Neural progenitor cell (in vitro differentiated cells): ENCODE measurements around the gene PEX11B. TPM values are rescaled to one million over a fixed set of nuclear protein-coding genes. Genes with fewer than 3 reads are reported as not detected.

Experiments
- DNase-seq: peaks from one replicate; pipeline ENCODE4 v3.0.0-alpha.2; 2016; ENCODE audit warnings: low spot score
- H2AFZ ChIP-seq: fragments of 200-600 bp; sonication (generic); replicated peaks from 2 replicates; pipeline ENCODE4 v1.6.1; 2016; ENCODE audit warnings: antibody characterized with exemption
- H3F3A ChIP-seq: fragments of 200-600 bp; sonication (generic); 2 replicates; pipeline ENCODE4 v1.6.1; 2016; ENCODE audit warnings: antibody characterized with exemption, low read depth
- H3K27ac ChIP-seq: fragments of 200-600 bp; sonication (generic); 2 replicates; pipeline ENCODE4 v1.5.1; 2016; ENCODE audit warnings: mild to moderate bottlenecking
- H3K27me3 ChIP-seq: fragments of 200-600 bp; sonication (generic); 2 replicates; pipeline ENCODE4 v1.6.1; 2016; ENCODE audit warnings: mild to moderate bottlenecking, moderate library complexity
- H3K36me3 ChIP-seq: fragments of 200-600 bp; sonication (generic); 2 replicates; pipeline ENCODE4 v1.5.1; 2016
- H3K4me1 ChIP-seq: fragments of 200-600 bp; sonication (generic); 2 replicates; pipeline ENCODE4 v1.6.1; 2016; ENCODE audit warnings: mixed run types
- H3K4me2 ChIP-seq: fragments of 200-600 bp; sonication (generic); 2 replicates; pipeline ENCODE4 v1.6.1; 2016
- H3K4me3 ChIP-seq: fragments of 200-600 bp; sonication (generic); 2 replicates; pipeline ENCODE4 v1.5.1; 2016
- H3K79me2 ChIP-seq: fragments of 200-600 bp; sonication (generic); 2 replicates; pipeline ENCODE4 v1.6.1; 2016; ENCODE audit warnings: low read depth
- H3K9ac ChIP-seq: fragments of 200-600 bp; sonication (generic); 2 replicates; pipeline ENCODE4 v1.6.1; 2016
- H3K9me3 ChIP-seq: fragments of 200-600 bp; sonication (generic); 2 replicates; pipeline ENCODE4 v1.5.1; 2016; ENCODE audit warnings: low read depth
- H4K20me1 ChIP-seq: fragments of 200-600 bp; sonication (generic); 2 replicates; pipeline ENCODE4 v1.6.1; 2016; ENCODE audit warnings: low read depth
- H3K27ac Mint-ChIP-seq: 3 replicates; pipeline ENCODE4 v1.8.0; 2021; ENCODE audit warnings: mixed read lengths
- H3K27me3 Mint-ChIP-seq: 2 replicates; pipeline ENCODE4 v1.8.0; 2022; ENCODE audit warnings: low read depth, mild to moderate bottlenecking, inconsistent platforms, moderate library complexity, mixed read lengths; ENCODE audit not compliant: insufficient read depth
- H3K36me3 Mint-ChIP-seq: 3 replicates; pipeline ENCODE4 v1.8.0; 2021; ENCODE audit warnings: mixed read lengths
- H3K4me1 Mint-ChIP-seq: 3 replicates; pipeline ENCODE4 v1.8.0; 2021; ENCODE audit warnings: mixed read lengths
- H3K4me3 Mint-ChIP-seq: 3 replicates; pipeline ENCODE4 v1.8.0; 2021; ENCODE audit warnings: mild to moderate bottlenecking, moderate library complexity, mixed read lengths
- H3K9me3 Mint-ChIP-seq: 3 replicates; pipeline ENCODE4 v1.8.0; 2020; ENCODE audit warnings: mixed read lengths
- EZH2 ChIP-seq: fragments of 200-600 bp; sonication (generic); IDR thresholded peaks from 2 replicates; pipeline ENCODE4 v1.6.1; 2017; ENCODE audit warnings: antibody characterized with exemption, mild to moderate bottlenecking, moderate library complexity
- EZH2phosphoT487 ChIP-seq: fragments of 200-600 bp; sonication (generic); IDR thresholded peaks from 2 replicates; pipeline ENCODE4 v1.6.1; 2017; ENCODE audit warnings: antibody characterized with exemption
- total RNA-seq: library from RNA; depleted of rRNA; stranded (reverse); fragments of >200 nt; gene quantifications from 2 replicates; pipeline ENCODE4 v1.2.3, GENCODE V29; 2015; ENCODE audit warnings: low replicate concordance
- TF ChIP-seq, protein P1 (sequence below): fragments of 200-600 bp; sonication (generic); IDR thresholded peaks from 2 replicates; pipeline ENCODE4 v1.5.1; 2017; ENCODE audit warnings: antibody characterized with exemption, mild to moderate bottlenecking

Gene PEX11B
- total RNA-seq, 1 donor from 2014 or later = 15.0 TPM

DNA sequence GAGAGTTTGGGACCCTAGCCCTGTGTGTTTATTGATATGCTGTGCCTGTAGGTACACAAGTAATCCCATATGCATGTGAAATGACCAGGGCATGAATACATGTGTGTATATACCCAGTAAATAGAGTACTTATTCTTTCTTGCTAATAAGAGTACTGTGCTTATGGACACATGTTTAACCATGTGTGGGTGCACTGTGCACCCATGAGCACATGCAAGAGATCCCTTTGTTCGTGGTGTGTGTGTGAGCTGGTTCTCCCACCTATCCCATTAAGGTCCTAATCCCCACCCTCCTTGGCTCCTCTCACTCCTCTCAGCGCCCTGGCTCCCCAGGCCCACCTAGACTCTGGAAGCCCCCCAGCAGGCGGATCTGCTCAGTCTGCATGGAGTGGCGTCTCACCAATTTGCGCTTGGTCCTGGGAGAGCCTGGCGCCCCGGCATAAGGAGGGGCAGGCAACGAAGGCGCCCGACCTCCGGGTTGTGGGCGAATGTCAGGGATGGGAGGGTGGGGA is 41.5 kb upstream of the PEX11B start:
- no peak overlapping the region for H3K9ac ChIP-seq
- no peak overlapping the region for H3K27ac Mint-ChIP-seq

GRCh38 chr1:145959333-145959732 is 40.8 kb upstream of the PEX11B start:
- no peak overlapping the region for H3K27ac Mint-ChIP-seq
- DNase-seq = no peak
- H3K4me3 Mint-ChIP-seq = peak overlapping the region; percentile 96
- H3K4me3 ChIP-seq = no peak overlapping the region
- H4K20me1 ChIP-seq = no peaks in the 10 kb centered on the region
- H3K4me2 ChIP-seq = no peak overlapping the region
- H3K4me1 ChIP-seq = peaks cover 33% of the 10 kb centered on the region
- peaks cover 89% of the 10 kb centered on the region for H3K27me3 ChIP-seq
- H3K27me3 Mint-ChIP-seq = peaks cover 21% of the 10 kb centered on the region
- peaks cover 26% of the 10 kb centered on the region for H3F3A ChIP-seq
- no peak overlapping the region for H3K9ac ChIP-seq
- H3K79me2 ChIP-seq = no peaks in the 10 kb centered on the region
- no peaks in the 10 kb centered on the region for H3K36me3 Mint-ChIP-seq
- no peaks in the 10 kb centered on the region for H3K36me3 ChIP-seq
- TF ChIP-seq EZH2 (peak; percentile 13), EZH2phosphoT487 (no peak)
- TF ChIP-seq, protein P1, sequence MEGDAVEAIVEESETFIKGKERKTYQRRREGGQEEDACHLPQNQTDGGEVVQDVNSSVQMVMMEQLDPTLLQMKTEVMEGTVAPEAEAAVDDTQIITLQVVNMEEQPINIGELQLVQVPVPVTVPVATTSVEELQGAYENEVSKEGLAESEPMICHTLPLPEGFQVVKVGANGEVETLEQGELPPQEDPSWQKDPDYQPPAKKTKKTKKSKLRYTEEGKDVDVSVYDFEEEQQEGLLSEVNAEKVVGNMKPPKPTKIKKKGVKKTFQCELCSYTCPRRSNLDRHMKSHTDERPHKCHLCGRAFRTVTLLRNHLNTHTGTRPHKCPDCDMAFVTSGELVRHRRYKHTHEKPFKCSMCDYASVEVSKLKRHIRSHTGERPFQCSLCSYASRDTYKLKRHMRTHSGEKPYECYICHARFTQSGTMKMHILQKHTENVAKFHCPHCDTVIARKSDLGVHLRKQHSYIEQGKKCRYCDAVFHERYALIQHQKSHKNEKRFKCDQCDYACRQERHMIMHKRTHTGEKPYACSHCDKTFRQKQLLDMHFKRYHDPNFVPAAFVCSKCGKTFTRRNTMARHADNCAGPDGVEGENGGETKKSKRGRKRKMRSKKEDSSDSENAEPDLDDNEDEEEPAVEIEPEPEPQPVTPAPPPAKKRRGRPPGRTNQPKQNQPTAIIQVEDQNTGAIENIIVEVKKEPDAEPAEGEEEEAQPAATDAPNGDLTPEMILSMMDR = no peak
- H3K4me1 Mint-ChIP-seq = peaks cover 67% of the 10 kb centered on the region
- no peaks in the 10 kb centered on the region for H3K9me3 Mint-ChIP-seq
- no peak overlapping the region for H2AFZ ChIP-seq
- no peak overlapping the region for H3K27ac ChIP-seq
- H3K9me3 ChIP-seq = no peaks in the 10 kb centered on the region

More for the DNA sequence above, 41.5 kb upstream of the PEX11B start:
- Histone ChIP-seq H3K27ac (no peak overlapping the region), H3F3A (peaks cover 26% of the 10 kb centered on the region), H3K79me2 (no peaks in the 10 kb centered on the region), H4K20me1 (no peaks in the 10 kb centered on the region), H3K36me3 (no peaks in the 10 kb centered on the region), H3K27me3 (peaks cover 90% of the 10 kb centered on the region), H3K4me2 (peak overlapping the region; percentile 87), H3K4me3 (peak overlapping the region; percentile 79), H3K9me3 (no peaks in the 10 kb centered on the region), H3K4me1 (peaks cover 34% of the 10 kb centered on the region), H2AFZ (peak overlapping the region; percentile 79)
- Mint-ChIP-seq H3K27me3 (peaks cover 22% of the 10 kb centered on the region), H3K4me1 (peaks cover 71% of the 10 kb centered on the region), H3K36me3 (no peaks in the 10 kb centered on the region), H3K4me3 (peak overlapping the region; percentile 96), H3K9me3 (no peaks in the 10 kb centered on the region)
- DNase-seq = no peak
- TF ChIP-seq EZH2 = no peak
- peak; percentile 9 for TF ChIP-seq EZH2phosphoT487
- TF ChIP-seq, protein P1 = no peak

- Mint-ChIP-seq H3K27ac (no peak overlapping the region), H3K9me3 (no peaks in the 10 kb centered on the region), H3K36me3 (no peaks in the 10 kb centered on the region), H3K4me3 (peak overlapping the region; percentile 91), H3K4me1 (peaks cover 64% of the 10 kb centered on the region), H3K27me3 (peaks cover 18% of the 10 kb centered on the region)
- Histone ChIP-seq H3K9ac (no peak overlapping the region), H3K79me2 (no peaks in the 10 kb centered on the region), H2AFZ (no peak overlapping the region), H3K27me3 (peaks cover 83% of the 10 kb centered on the region), H3K27ac (no peak overlapping the region), H3K4me3 (peak overlapping the region; percentile 57), H3K4me2 (peak overlapping the region; percentile 81), H3K9me3 (no peaks in the 10 kb centered on the region), H3F3A (peaks cover 22% of the 10 kb centered on the region), H3K36me3 (no peaks in the 10 kb centered on the region), H3K4me1 (peaks cover 31% of the 10 kb centered on the region), H4K20me1 (no peaks in the 10 kb centered on the region)
- TF ChIP-seq, protein P1 = no peak
- TF ChIP-seq EZH2 = no peak
- no peak for TF ChIP-seq EZH2phosphoT487
- DNase-seq = no peak
Measured at GRCh38 chr1:145958734-145959133, 40.2 kb upstream of the PEX11B start.
